HG02938 (cell line): ENCODE measurements around the gene OR56A3.

Experiments
- ATAC-seq: cut with Tn5 transposase; IDR thresholded peaks from one replicate; pipeline ENCODE4 v1.9.1; 2021; ENCODE audit warnings: mild to moderate bottlenecking, moderate library complexity; ENCODE audit not compliant: unreplicated experiment

The OR56A3 gene

GRCh38 chr11:5968394-5968793 lies 26.3 kb downstream of the OR56A3 start, which contains the start of gene OR56A5:
Gene OR56A5 (minus strand): TSS chr11:5968494. CDS start chr11:5968494, 0 bp downstream.
- ATAC-seq: no peak

GRCh38 chr11:5973530-5973929 lies 31.5 kb downstream of the OR56A3 start:
- no peak for ATAC-seq

GRCh38 chr11:5983443-5983842 lies 41.4 kb downstream of the OR56A3 start:
- no peak for ATAC-seq

GRCh38 chr11:5986885-5987284 lies 44.8 kb downstream of the OR56A3 start, which contains the start of gene OR52L1:
Gene OR52L1 (minus strand): TSS chr11:5986985. CDS start chr11:5986930, 55 bp downstream.
- ATAC-seq: no peak

GRCh38 chr11:5989203-5989602 lies 47.2 kb downstream of the OR56A3 start:
- ATAC-seq: no peak

- no peak for ATAC-seq
Observed at GRCh38 chr11:5992150-5992549, 50.1 kb downstream of the OR56A3 start.

GRCh38 chr11:5992604-5993251 lies 50.7 kb downstream of the OR56A3 start:
- no peak for ATAC-seq

GRCh38 chr11:5994791-5995190 lies 52.7 kb downstream of the OR56A3 start:
- ATAC-seq: no peak
